HG02884 (cell line): ENCODE measurements around the gene FGGY.

Source experiments
- ATAC-seq: cut with Tn5 transposase; IDR thresholded peaks from one replicate; pipeline ENCODE4 v1.9.1; 2021; ENCODE audit warnings: mild to moderate bottlenecking, moderate library complexity; ENCODE audit not compliant: unreplicated experiment

The FGGY gene

DNA sequence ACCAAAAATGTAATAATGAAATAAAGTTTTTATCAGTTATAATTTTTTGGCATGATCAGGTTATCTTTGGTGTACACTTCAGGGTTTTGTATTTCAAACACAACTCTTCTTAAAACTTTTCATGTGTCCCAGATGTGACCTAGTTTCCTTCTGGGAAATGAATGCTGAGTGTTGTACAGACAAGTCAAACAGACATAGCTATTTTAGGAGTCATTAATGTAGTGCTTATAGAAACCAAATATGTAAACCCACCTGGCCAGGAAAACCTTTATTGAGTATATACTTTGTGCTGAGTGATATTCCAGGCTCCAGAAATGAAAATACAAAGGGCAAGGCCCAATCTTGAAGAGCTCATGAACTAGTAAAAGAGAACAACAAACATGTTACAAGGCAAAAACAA, 491.9 kb downstream of the FGGY start:
- no peak for ATAC-seq

DNA sequence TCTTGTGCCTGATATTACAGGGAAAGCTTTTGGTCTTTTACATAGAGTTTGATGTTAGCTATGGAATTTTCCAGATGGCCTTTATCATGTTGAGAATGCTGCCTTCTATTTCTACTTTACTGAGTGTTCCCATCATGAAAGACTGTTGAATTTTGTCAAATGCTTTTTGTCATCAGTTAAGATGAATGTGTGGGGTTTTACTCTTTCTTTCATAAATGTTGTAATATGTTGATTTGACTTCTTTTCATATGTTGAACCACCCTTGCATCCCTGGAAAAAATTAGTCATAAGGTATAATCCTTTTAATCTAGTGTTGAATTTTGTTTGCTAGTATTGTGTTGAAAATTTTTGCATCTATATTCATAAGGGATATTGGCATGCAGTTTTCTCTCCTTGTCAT, 501.7 kb downstream of the FGGY start:
- no peak for ATAC-seq

DNA sequence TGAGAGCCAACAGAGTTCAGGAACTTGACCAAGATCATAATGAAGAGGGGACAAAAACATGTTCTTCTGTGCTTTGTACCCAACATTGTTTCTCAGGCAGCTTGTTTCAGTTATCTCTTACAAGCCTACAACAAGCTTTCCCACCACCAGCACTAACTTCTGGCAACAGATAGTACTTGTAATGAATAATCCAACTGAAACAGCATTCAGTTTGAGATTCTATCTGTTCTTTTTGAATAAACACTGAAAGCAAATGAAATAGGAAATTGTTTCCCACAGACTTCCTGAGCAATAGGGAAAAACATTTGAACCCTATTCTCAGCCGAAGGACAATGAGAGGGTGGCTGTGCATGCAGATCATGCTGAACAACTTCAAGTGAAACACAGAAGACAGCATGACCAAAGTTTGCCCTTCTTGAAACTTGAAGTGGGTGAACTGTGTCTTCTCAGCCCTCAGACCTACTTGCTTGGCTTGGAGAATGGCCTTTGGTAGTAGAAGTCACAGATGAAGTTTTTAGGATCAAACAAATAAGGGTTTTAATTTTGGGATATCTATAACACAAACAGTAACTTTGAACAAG, 506.7 kb downstream of the FGGY start:
- no peak for ATAC-seq

DNA sequence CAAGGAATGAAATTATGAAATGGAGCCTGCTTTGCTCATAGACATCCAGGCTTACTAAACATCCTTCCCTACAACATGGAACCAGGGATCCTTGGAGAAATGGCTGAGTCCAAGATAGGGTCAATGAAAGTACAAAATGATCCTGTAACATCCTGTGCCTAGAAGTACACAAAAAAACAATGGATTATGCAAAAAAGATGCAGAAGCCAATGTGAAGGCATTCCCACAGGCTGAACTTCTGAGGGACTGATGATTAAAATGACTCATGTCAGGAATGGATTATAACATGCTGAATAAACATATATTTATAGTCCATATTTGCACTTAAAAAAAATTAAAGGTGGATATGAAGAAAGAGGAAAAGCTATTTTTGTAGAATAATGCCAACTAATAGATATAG, 507.4 kb downstream of the FGGY start:
- no peak for ATAC-seq

DNA sequence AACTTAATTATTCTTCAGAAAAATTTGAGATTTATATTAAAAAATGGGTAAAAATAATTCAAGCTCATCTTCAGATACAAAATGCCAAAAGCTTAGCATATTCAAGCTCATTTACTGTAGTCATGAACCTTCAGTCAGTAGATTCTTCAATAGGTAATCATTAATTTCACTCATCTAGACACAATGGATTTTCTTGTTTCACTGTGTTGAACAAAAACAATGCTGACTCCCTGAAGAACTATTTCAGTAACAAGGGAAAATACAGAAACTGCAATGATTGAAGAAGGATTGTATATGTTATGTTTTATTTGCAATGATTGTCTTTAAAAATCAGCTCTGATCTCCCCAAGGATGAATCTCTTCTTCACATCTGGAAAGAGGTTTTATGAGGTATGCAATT, 508.7 kb downstream of the FGGY start:
- ATAC-seq, result no peak
